GM18507 (cell line): Measurements from ENCODE around the gene LDLRAP1.
"Not testable (repeated sequence)": the region's sequence is repeated elsewhere in the genome, so short reads cannot be mapped to it uniquely, and the experiment has no call there.

Source experiments
- DNase-seq: peaks from one replicate; pipeline ENCODE4 v3.0.0; 2011; ENCODE audit warnings: low read depth; ENCODE audit not compliant: insufficient read length; ENCODE audit errors: extremely low spot score
- FAIRE-seq: peaks from 2 replicates; lab custom pipeline; 2011; peaks lifted over from hg19 to GRCh38; lab: Jason Lieb, UNC

LDLRAP1 gene

GRCh38 chr1:25569597-25570396 is 26.4 kb downstream of the LDLRAP1 start:
- DNase-seq (no peak), FAIRE-seq (no peak)

DNA sequence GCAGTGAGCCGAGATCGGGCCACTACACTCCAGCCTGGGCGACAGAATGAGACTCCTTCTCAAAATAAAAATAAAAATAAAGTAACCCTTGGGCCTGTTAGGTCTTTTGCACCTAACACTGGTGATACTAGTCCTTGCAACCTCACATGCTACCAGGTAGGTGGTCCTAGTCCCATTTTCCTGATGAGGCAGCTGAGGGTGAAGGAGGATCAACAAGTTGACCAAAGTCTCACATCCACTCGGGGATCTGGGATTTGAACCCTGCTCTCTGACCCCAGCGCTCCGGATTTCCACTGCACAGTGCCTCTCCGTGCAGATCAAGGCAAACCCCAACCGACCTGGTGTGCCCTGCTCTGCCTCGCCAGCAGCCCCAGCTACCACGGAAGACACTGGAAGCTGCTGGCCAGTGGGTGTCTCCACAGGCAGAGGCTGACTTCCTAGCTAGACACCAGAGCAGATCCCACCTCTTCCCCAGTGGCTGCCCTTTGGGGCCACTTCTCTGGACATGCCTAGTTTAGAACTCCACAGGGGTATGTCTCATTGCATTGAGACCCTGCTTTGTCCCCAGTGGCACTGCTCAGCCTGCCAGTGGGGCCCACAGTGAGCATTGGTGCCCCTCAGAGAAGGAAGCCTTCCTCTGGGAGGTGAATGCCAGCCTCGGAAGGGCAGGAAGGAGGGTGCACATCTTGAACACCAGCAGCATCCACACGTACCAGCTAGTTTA is 27.6 kb downstream of the LDLRAP1 start:
- FAIRE-seq: no peak
- no peak for DNase-seq

- FAIRE-seq (no peak), DNase-seq (no peak)
These were observed 28.1 kb downstream of the LDLRAP1 start for GRCh38 chr1:25571522-25571970.

GRCh38 chr1:25572107-25572506 is 28.7 kb downstream of the LDLRAP1 start:
- FAIRE-seq: no peak

DNA sequence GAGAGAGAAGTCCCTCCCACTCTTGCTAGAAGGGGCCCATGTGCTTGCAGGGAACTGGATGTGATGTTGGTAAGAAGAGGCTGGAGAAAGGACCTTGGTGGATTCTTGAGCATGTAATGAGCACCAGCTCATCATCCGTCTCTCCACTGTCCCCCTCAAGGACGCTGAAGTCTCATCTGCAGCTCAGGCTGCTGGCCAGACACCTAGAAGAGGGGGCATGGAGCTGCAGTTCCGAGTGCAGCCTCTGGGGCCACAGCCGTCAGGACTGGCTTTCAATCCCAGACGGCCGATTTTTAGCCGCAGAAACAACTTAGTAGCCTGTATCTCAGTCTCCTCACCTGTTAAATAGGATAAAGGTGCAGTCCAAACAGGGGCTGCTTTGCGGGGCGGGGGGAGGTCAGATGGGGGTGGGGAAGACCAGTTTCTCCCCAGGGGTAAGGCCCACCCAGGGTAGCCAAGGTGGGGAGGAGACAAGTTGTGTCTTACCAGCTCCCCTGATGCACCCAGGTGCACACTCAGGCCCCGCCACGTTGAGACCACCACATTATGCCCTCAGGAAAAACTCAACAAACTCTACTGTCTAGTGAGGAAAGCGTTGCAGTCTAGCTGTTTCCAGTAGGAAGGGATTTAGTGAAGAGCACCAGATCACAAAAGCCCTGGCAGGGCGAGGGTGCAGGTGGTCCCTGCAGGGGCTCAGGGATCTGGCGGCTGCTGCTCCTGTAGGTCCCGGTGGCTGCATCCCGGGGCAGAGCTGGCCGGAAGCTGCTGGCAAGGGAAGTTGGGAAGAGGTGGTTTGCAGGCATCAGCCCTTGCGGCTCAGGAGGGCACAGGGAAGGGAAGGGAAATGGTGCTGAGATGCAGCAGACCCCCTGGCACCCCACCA is 29.5 kb downstream of the LDLRAP1 start:
- DNase-seq (peak; percentile 32), FAIRE-seq (peak; percentile 47)

More at GRCh38 chr1:25572107-25572506, 28.7 kb downstream of the LDLRAP1 start:
- no peak for DNase-seq

GRCh38 chr1:25573591-25573930 is 30.2 kb downstream of the LDLRAP1 start:
- FAIRE-seq: no peak
- DNase-seq: no peak

GRCh38 chr1:25573961-25574360 is 30.6 kb downstream of the LDLRAP1 start:
- DNase-seq (no peak), FAIRE-seq (no peak)

GRCh38 chr1:25575191-25575590 is 31.8 kb downstream of the LDLRAP1 start:
- DNase-seq: no peak
- FAIRE-seq: no peak

DNA sequence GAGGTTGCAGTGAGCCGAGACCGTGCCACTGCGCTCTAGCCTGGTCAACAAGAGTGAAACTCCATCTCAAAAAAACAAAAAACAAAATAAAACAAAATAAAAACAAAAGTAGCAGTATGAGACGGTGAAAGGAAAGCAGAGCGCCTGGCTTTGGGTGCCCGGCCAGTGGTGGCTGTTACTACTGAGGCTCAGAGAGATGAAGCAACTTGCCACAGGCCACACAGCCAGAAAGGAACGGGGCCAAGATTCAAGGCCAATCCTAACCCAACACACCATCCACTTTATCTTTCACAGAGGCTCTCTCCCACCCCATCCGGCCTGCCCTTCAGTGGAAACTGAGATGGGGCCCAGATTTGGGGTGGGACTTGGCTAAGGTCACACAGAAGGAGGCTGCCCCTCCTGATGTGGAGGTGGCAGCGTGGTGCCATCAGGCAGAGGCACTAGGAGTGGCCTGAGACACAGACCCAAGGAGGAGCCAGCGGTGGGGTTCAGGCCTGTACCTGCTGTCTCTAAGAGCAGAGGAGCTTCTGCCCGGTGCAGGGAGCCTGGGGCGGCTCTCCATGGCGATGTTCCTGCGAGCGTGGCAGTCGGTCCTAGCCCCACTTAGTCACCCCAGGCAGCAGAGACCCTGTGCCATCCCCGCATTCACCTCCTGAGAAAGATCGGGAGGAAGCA is 33.2 kb downstream of the LDLRAP1 start:
- FAIRE-seq (no peak), DNase-seq (no peak)

GRCh38 chr1:25577134-25577920 is 33.9 kb downstream of the LDLRAP1 start:
- FAIRE-seq: no peak
- no peak for DNase-seq

DNA sequence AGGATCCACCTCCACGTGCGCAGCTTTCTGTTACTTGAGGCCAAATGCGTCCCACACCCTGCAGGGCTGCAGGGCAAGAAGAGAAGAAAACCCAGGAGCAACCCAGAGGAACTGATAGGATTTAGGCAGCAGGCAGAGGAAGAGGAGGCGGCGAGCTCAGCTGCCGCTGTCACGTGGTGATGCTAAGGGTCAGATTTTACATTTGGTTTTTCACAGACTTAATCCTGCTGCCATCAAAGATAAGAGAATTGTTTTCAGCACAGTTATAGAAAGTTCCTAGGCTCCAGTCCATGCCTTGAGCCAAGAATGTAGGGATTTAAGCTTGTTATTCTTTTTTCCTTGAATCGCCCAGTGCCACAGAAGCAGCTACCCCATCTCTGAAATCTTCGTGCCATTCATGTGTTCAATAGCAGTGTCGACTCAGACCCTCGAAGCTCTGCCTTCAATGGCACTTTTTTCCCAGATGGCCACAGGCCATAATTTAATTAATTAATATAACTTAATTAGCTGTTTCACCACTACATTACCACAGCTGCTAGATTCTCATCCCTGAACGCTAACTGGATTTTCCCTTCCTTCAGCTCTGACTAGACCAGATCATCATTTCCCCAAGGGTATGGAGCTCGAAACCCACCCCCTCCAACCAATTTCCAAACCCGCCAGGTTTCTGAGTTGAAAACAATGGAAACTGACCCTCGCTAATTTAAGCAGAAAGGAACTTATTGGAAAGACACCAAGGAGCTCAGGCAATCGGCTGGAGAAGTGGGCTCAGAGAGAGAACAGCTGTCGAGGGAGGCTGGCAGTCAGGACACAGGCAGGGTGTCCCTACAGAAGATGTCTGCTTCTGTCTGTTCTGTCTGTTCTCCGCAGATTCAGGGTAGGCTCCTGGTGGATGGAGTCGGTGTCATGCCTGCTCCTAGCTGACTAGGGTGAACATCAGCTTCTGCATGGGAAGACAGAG is 36.2 kb downstream of the LDLRAP1 start:
- FAIRE-seq (no peak), DNase-seq (no peak)

GRCh38 chr1:25580927-25581326 is 37.5 kb downstream of the LDLRAP1 start:
- DNase-seq (no peak), FAIRE-seq (no peak)

DNA sequence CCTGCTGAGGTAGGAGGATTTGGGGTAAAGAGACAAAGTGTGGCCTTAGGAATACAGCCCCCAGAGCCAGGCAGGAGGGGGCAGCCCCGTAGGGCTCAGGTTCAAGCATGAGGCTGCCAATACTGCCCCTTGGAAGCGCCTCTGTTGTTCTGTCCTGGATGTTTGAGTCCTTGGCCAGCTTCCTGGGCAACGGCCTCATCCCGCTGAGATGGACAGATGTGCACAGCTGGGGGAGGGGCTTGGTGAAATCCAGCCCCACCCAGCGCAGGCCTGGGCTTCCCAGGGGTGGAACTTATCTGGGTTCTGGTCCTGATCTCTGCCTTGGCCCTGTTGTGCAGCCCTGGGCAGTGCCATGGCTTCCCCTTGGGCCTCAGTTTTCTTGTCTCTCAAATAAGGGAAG is 38.4 kb downstream of the LDLRAP1 start:
- DNase-seq (no peak), FAIRE-seq (no peak)

DNA sequence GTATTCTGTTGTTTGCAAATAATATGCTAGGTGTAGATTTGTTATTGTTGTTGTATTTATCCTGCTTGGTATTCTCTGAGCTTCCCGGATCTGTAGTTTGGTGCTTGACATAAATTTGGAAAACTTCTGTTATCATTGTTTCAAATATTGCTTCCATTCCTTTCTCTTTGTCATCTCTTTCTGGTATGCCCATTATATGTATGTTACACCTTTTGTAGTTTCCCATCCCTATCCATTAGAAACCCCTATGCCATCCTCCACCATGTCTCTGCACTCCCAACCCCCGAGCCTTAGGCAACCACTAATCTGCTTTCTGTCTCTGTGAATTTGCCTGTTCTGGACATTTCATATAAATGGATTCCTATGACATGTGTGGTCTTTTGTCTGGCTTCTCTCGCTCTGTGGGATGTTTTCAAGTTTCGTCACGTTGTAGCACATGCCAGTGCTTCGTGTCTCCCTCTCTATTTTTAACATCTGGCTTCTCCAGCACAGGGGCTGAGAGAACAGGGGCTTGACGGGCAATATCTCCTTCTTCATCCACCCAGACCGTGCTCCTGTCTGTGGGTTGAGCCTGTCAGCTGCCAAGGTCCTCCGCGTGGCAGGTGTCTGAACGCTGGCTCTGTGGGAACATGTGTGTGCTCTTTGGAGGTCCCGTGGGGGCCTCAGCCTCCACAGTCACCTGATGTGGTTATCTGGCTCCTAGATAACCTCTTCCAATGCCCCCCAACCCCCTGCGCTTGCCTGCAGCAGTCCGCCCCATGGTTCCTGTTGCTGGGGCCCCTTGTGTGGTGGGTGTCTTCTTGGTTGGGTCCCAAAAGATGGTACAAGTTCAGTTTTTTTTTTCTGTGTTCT is 40.3 kb downstream of the LDLRAP1 start:
- FAIRE-seq (no peak), DNase-seq (no peak)

DNA sequence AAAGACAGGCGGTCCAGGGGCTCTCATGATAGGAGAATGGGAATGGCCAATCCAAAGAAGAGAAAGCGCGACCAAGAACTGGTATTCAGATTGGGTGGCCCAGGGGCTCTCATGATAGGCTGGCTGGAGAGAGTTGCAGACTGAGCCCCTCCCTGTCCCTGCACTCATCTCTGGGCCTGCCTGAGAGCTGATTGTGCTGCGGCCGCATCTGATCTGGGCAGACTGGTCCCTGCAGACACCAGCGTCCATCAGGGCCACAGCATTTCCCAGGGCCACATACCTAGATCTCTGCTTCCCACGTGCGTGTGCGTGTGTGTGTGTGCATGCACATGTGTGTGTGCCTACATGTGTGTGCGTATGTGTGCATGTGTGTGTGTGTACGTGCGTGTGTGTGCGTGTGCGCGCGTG is 42.8 kb downstream of the LDLRAP1 start:
- FAIRE-seq: no peak

GRCh38 chr1:25587290-25587689 is 43.9 kb downstream of the LDLRAP1 start:
- peak; percentile 42 for FAIRE-seq
- DNase-seq: no peak

More for the DNA sequence above, 42.8 kb downstream of the LDLRAP1 start:
- DNase-seq: no peak

DNA sequence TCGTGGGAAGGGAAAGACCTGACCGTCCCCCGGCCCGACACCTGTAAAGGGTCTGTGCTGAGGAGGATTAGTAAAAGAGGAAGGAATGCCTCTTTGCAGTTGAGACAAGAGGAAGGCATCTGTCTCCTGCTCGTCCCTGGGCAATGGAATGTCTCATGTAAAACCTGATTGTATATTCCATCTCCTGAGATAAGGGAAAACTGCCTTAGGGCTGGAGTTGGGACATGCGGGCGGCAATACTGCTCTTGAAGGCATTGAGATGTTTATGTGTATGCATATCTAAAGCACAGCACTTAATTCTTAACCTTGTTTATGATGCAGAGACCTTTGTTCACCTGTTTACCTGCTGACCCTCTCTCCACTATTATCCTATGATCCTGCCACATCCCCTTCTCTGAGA is 44.8 kb downstream of the LDLRAP1 start:
- not testable (repeated sequence) for DNase-seq, FAIRE-seq
